OCI-LY1 (cell line): ENCODE data around the gene ZNF85.

ENCODE experiments used
- CTCF ChIP-seq: fragments of 200-600 bp; sonication (generic), shearing (Covaris generic); IDR thresholded peaks from 2 replicates; pipeline ENCODE4 v1.5.1; 2017; ENCODE audit warnings: mild to moderate bottlenecking, antibody characterized with exemption, low read length, moderate library complexity, mixed read lengths
- EZH2 ChIP-seq: fragments of 200-600 bp; sonication (generic), shearing (Covaris generic); IDR thresholded peaks from 2 replicates; pipeline ENCODE4 v1.8.0; 2017; ENCODE audit warnings: borderline replicate concordance, mixed run types, mild to moderate bottlenecking, antibody characterized with exemption, low read length, moderate library complexity, mixed read lengths

- TF ChIP-seq CTCF (no peak), EZH2 (no peak)
Measured at GRCh38 chr19:20968092-20968491, 45.0 kb downstream of the ZNF85 start.
